A549 (cell line): ENCODE measurements around the gene SOSTDC1. TPM values are rescaled to one million over a fixed set of nuclear protein-coding genes. Genes with fewer than 3 reads are reported as not detected.

Experiments
- ATAC-seq, 2 experiments: fragments of 200-7000 bp in 1 of 2; fragments of >200 bp in 1 of 2; cut with Nextera tagmentation in 1 of 2; cut with Tn5 transposase in 1 of 2; 3 replicates each; pipeline versions ENCODE4 v1.8.0 to v1.9.1; 2018 to 2020; ENCODE audit warnings: mild to moderate bottlenecking in 1 of 2, moderate library complexity in 1 of 2
- CTCF ChIA-PET: fragments of 300-600 bp; sonication (Branson Sonifier 250); formaldehyde crosslinking; extraction: SDS; loops from one replicate; lab custom pipeline; 2021; ENCODE audit warnings: antibody characterized with exemption, inconsistent platforms; lab: Yijun Ruan, JAX
- POLR2A ChIA-PET: fragments of 350-600 bp; formaldehyde crosslinking; extraction: SDS; loops from one replicate; lab custom pipeline; 2021; ENCODE audit warnings: antibody characterized with exemption, inconsistent platforms; lab: Yijun Ruan, JAX
- DNase-seq, 2 experiments: peaks; one replicate each; pipeline versions ENCODE4 v3.0.0 to v3.0.0-alpha.2; 2011 to 2016; ENCODE audit warnings: low read depth in 1 of 2, low spot score in 1 of 2
- FAIRE-seq: peaks from 2 replicates; lab custom pipeline; 2011; peaks lifted over from hg19 to GRCh38; lab: Jason Lieb, UNC
- H3K27ac ChIP-seq, 2 experiments: fragments of >200 bp; sonication (Bioruptor Twin); formaldehyde crosslinking; 3 replicates each; pipeline ENCODE4 v1.5.1; 2016 to 2017
- H3K4me1 ChIP-seq: fragments of >200 bp; sonication (Bioruptor Twin); formaldehyde crosslinking; 3 replicates; pipeline ENCODE4 v1.6.1; 2016
- H3K4me2 ChIP-seq: fragments of >200 bp; sonication (Bioruptor Twin); formaldehyde crosslinking; 3 replicates; pipeline ENCODE4 v1.6.1; 2016
- H3K4me3 ChIP-seq: fragments of >200 bp; sonication (Bioruptor Twin); formaldehyde crosslinking; 3 replicates; pipeline ENCODE4 v1.5.1; 2016
- H3K9me3 ChIP-seq: fragments of >200 bp; sonication (Bioruptor Twin); formaldehyde crosslinking; 3 replicates; pipeline ENCODE4 v1.6.1; 2016
- ATOH8 ChIP-seq: fragments of 250-450 bp; sonication (Bioruptor Pico); IDR thresholded peaks from 2 replicates; pipeline ENCODE4 v1.5.0; 2020; ENCODE audit warnings: low read depth, mild to moderate bottlenecking, moderate library complexity
- BCL3 ChIP-seq: fragments of >200 bp; sonication (Bioruptor Twin); formaldehyde crosslinking; IDR thresholded peaks from 3 replicates; pipeline ENCODE4 v1.6.1; 2016
- CHD4 ChIP-seq: fragments of 200-600 bp; sonication (generic); IDR thresholded peaks from 2 replicates; pipeline ENCODE4 v1.6.1; 2016; ENCODE audit warnings: antibody characterized with exemption, mild to moderate bottlenecking, borderline replicate concordance
- CTCF ChIP-seq: fragments of >200 bp; sonication (Bioruptor Twin); formaldehyde crosslinking; IDR thresholded peaks from 3 replicates; pipeline ENCODE4 v1.5.1; 2016
- EHF ChIP-seq: fragments of 250-450 bp; sonication (Bioruptor Pico); IDR thresholded peaks from 2 replicates; pipeline ENCODE4 v1.5.0; 2020; ENCODE audit warnings: mild to moderate bottlenecking
- ELK1 ChIP-seq: fragments of 150-350 bp; IDR thresholded peaks from 2 replicates; pipeline ENCODE4 v1.6.1; 2014; ENCODE audit warnings: low read depth, mild to moderate bottlenecking, low read length
- EP300 ChIP-seq, 2 experiments: fragments of >200 bp; sonication (Bioruptor Twin); formaldehyde crosslinking; IDR thresholded peaks; 2 replicates in 1 of 2; 3 replicates in 1 of 2; pipeline ENCODE4 v1.6.1; 2016 to 2017
- FOSB ChIP-seq: fragments of 250-450 bp; sonication (Bioruptor Pico); IDR thresholded peaks from 2 replicates; pipeline ENCODE4 v1.5.0; 2020; ENCODE audit warnings: mild to moderate bottlenecking, moderate library complexity
- FOSL2 ChIP-seq, 2 experiments: fragments of 450-650 bp in 1 of 2; fragments of >200 bp in 1 of 2; sonication (Bioruptor Twin) in 1 of 2; formaldehyde crosslinking; IDR thresholded peaks; 2 replicates each; pipeline versions ENCODE4 v1.5.0 to v1.6.1; 2016 to 2020; ENCODE audit warnings: mild to moderate bottlenecking in 1 of 2, moderate library complexity in 1 of 2
- HOXA7 ChIP-seq: fragments of 250-450 bp; sonication (Bioruptor Pico); IDR thresholded peaks from 2 replicates; pipeline ENCODE4 v1.5.0; 2020; ENCODE audit warnings: mild to moderate bottlenecking, moderate library complexity
- HOXB13 ChIP-seq: fragments of 250-450 bp; sonication (Bioruptor Pico); IDR thresholded peaks from 2 replicates; pipeline ENCODE4 v1.5.0; 2020; ENCODE audit warnings: low read depth, mild to moderate bottlenecking, moderate library complexity
- HOXB5 ChIP-seq: fragments of 250-450 bp; sonication (Bioruptor Pico); IDR thresholded peaks from 2 replicates; pipeline ENCODE4 v1.5.0; 2020; ENCODE audit warnings: mild to moderate bottlenecking, moderate library complexity
- JUN ChIP-seq, 2 experiments: fragments of >200 bp; sonication (Bioruptor Twin); formaldehyde crosslinking; IDR thresholded peaks; 2 replicates in 1 of 2; 3 replicates in 1 of 2; pipeline ENCODE4 v1.6.1; 2016 to 2017
- JUNB ChIP-seq: fragments of >200 bp; sonication (Bioruptor Twin); formaldehyde crosslinking; IDR thresholded peaks from 2 replicates; pipeline ENCODE4 v1.6.1; 2016
- KDM5A ChIP-seq: fragments of 200-600 bp; sonication (generic); IDR thresholded peaks from 2 replicates; pipeline ENCODE4 v1.6.1; 2016; ENCODE audit warnings: antibody characterized with exemption, mild to moderate bottlenecking
- MAX ChIP-seq: IDR thresholded peaks from 2 replicates; pipeline ENCODE4 v1.6.1; 2012
- MAZ ChIP-seq: fragments of 150-350 bp; IDR thresholded peaks from 2 replicates; pipeline ENCODE4 v1.6.1; 2014; ENCODE audit warnings: antibody characterized with exemption, low read depth, low read length, borderline replicate concordance
- MYC ChIP-seq: IDR thresholded peaks from 2 replicates; pipeline ENCODE4 v1.6.1; 2012; ENCODE audit warnings: mild to moderate bottlenecking, inconsistent platforms, low read length, improper control_type of control experiment, borderline replicate concordance
- NFE2L2 ChIP-seq: fragments of 150-350 bp; conservative IDR thresholded peaks from 2 replicates; pipeline ENCODE4 v1.6.1; 2014; ENCODE audit warnings: low read length
- POLR2A ChIP-seq: IDR thresholded peaks from 2 replicates; pipeline ENCODE4 v1.6.1; 2012; ENCODE audit warnings: mild to moderate bottlenecking, low read length
- POLR2AphosphoS2 ChIP-seq: conservative IDR thresholded peaks from 2 replicates; pipeline ENCODE4 v1.6.1; 2012; ENCODE audit warnings: low read length, improper control_type of control experiment, inconsistent platforms
- RAD21 ChIP-seq, 2 experiments: fragments of >200 bp in 1 of 2; sonication (Bioruptor Twin) in 1 of 2; formaldehyde crosslinking in 1 of 2; IDR thresholded peaks in 1 of 2; conservative IDR thresholded peaks in 1 of 2; 2 replicates in 1 of 2; 3 replicates in 1 of 2; pipeline ENCODE4 v1.6.1; 2012 to 2018; ENCODE audit warnings: inconsistent platforms in 1 of 2
- RFX5 ChIP-seq: fragments of 450-650 bp; IDR thresholded peaks from 2 replicates; pipeline ENCODE4 v1.7.1; 2014; ENCODE audit warnings: antibody characterized with exemption, mild to moderate bottlenecking, moderate library complexity
- SMC3 ChIP-seq: fragments of >200 bp; sonication (Bioruptor Twin); formaldehyde crosslinking; IDR thresholded peaks from 3 replicates; pipeline ENCODE4 v1.6.1; 2018; ENCODE audit warnings: inconsistent platforms
- ZNF302 ChIP-seq: fragments of 250-450 bp; sonication (Bioruptor Pico); IDR thresholded peaks from 2 replicates; pipeline ENCODE4 v1.9.0; 2021; ENCODE audit warnings: inconsistent platforms, mild to moderate bottlenecking, moderate library complexity
- WGBS: methylation state at CpG from one replicate; pipeline ENCODE4 v1.1.6; 2017; ENCODE audit errors: missing lambda C conversion rate; 5-methylcytosine and 5-hydroxymethylcytosine counted together
- polyA plus RNA-seq, 4 experiments: library from polyadenylated mRNA; depleted of rRNA in 3 of 4; stranded (reverse); fragments of >200 nt; fragmentation: RNase III in 1 of 4; extraction: RNeasy Plus Mini Kit Qiagen cat#74134 plus additional on column Dnase treatment in 1 of 4; gene quantifications; 2 replicates in 3 of 4; 3 replicates in 1 of 4; pipeline ENCODE4 v1.2.3, GENCODE V29; 2011 to 2017

Gene SOSTDC1
- polyA plus RNA-seq, 2 of the 4 experiments (the other 2 are of a cell fraction): not detected

GRCh38 chr7:16463949-16464715, 1.4 kb downstream of the SOSTDC1 start:
- no peak for FAIRE-seq

GRCh38 chr7:16463520-16463919, 2.0 kb downstream of the SOSTDC1 start:
- ATAC-seq (no peak), DNase-seq (no peak), FAIRE-seq (no peak)
- TF ChIP-seq RAD21 (conservative IDR thresholded peaks at IDR 0.05 in 1 of 2, IDR thresholded peaks at IDR 0.05 in 1 of 2): no peak
- TF ChIP-seq POLR2A: no peak
- no peak for TF ChIP-seq EP300 (IDR thresholded peaks at IDR 0.05)
- no peak for TF ChIP-seq CHD4
- no peak for TF ChIP-seq HOXB5 (CRISPR knock-in tag)
- TF ChIP-seq JUN (IDR thresholded peaks at IDR 0.05): no peak
- TF ChIP-seq FOSL2 (IDR thresholded peaks at IDR 0.05): no peak
- TF ChIP-seq FOSL2 (CRISPR knock-in tag; IDR thresholded peaks at IDR 0.05): no peak
- TF ChIP-seq JUNB: no peak
- no peak for TF ChIP-seq POLR2AphosphoS2
- Histone ChIP-seq H3K4me1 (no peaks in the 10 kb centered on the region), H3K27ac (no peak overlapping the region), H3K4me3 (no peak overlapping the region), H3K9me3 (no peaks in the 10 kb centered on the region), H3K4me2 (no peak overlapping the region)
- 43% methylated on average over 2 of the region's 2 CpGs for WGBS
- POLR2A ChIA-PET: no interaction called here
- CTCF ChIA-PET: interaction anchor here (1.2 to 2.3 kb wide), 2 partner anchors 31 to 101 kb away, joined by 3 to 4 read pairs; no protein-coding TSS in a partner anchor

More at GRCh38 chr7:16463949-16464715, 1.4 kb downstream of the SOSTDC1 start:
- DNase-seq (no peak), ATAC-seq (no peak)
- ChIA-PET POLR2A (no interaction called here), CTCF (interaction anchor here (1.2 to 2.3 kb wide), 2 partner anchors 31 to 101 kb away, joined by 3 to 4 read pairs; no protein-coding TSS in a partner anchor)
- no peak overlapping the region for H3K4me2 ChIP-seq
- WGBS: 49% methylated on average over 10 of the region's 10 CpGs
- no peak overlapping the region for H3K4me3 ChIP-seq
- no peaks in the 10 kb centered on the region for H3K4me1 ChIP-seq
- TF ChIP-seq BCL3 (no peak), ATOH8 (CRISPR knock-in tag) (no peak), ZNF302 (no peak), HOXA7 (no peak), ELK1 (no peak), MAZ (no peak), NFE2L2 (no peak), MAX (no peak), FOSB (CRISPR knock-in tag) (no peak), SMC3 (no peak), KDM5A (no peak), RFX5 (no peak), HOXB13 (CRISPR knock-in tag) (no peak), CTCF (no peak), POLR2A (no peak), MYC (no peak), EHF (CRISPR knock-in tag) (no peak)
- H3K27ac ChIP-seq: no peak overlapping the region
- no peaks in the 10 kb centered on the region for H3K9me3 ChIP-seq
